Measurements from ENCODE around the gene HNRNPH2. TPM values are rescaled to one million over a fixed set of nuclear protein-coding genes. Genes with fewer than 3 reads are reported as not detected.

The HNRNPH2 gene
- total and polyA plus RNA-seq, 5 donors: 53.3 to 69.4 (median 58.2) TPM

DNA sequence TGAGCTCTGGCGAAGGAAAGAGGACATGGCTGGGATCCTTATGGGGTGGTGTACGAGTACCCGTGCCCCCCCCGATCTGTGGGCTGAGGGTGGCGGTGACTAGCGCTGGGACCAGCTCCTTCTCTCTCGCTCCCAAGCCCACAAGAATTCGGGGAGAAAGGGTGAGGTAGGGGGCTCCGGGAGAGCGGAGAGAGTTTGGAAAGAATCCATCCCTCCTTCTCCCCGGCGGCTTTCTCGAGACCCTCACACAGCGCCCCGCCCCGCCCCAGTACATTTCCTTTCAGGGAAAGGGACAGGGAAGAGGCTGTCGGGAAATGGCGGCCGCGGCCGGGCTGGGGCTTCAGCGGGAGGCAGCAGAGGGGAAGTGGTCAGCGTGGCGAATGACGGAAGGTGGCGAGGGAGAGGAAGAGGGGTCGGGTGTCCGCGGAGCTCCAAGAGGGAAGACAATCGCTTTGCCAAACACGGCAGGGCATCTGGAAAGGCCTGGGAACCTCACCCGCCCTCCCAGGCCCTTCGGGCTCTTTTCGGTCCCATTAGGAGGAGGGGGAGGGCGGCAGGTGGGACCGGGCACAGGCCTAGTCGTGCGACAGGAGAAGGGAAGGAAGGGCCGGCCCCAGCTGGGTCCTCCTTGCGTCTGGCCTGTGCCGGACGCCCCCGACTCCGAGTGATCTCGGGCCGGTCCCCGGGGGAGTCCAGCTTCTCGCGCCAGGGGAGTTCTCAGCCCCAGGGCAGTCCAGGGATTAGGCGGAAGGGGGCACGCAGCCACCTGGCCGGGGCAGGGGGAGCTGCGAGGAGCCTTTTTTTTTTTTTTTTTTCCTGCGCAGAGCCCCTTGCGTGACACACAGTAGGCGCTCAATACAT is 10.2 kb downstream of the HNRNPH2 start:
- WGBS: under 1% methylated on average over 55 of the region's 56 CpGs
- Histone ChIP-seq H3K27me3 (ENCODE audit: control insufficient read depth, insufficient read depth) (no peaks in the 10 kb centered on the region), H3K9me3 (ENCODE audit: control insufficient read depth, low read length) (no peaks in the 10 kb centered on the region), H3K4me1 (ENCODE audit: control insufficient read depth, insufficient read depth, low read length) (no peaks in the 10 kb centered on the region), H3K27ac (ENCODE audit: low read length) (peak overlapping the region; percentile 98), H3K4me3 (ENCODE audit: low read length) (peak overlapping the region; percentile 93)
- DNase-seq (peak; percentile 70 to 90 (median 88)), ATAC-seq (peak; percentile 91 to 92)
- intact Hi-C loops (cut with DNase I): loop anchor here in 1 of 4 donors (10.0 kb wide), 1 partner anchor 387 kb away; no protein-coding TSS in a partner anchor

GRCh38 chrX:101419489-101419888 is 11.5 kb downstream of the HNRNPH2 start:
- H3K27ac ChIP-seq (ENCODE audit: low read length): no peak overlapping the region
- no peaks in the 10 kb centered on the region for H3K4me1 ChIP-seq (ENCODE audit: control insufficient read depth, insufficient read depth, low read length)
- DNase-seq (no peak), ATAC-seq (no peak)
- intact Hi-C loops (cut with DNase I): loop anchor here in 1 of 4 donors (10.0 kb wide), 1 partner anchor 385 kb away; no protein-coding TSS in a partner anchor
- no peak overlapping the region for H3K4me3 ChIP-seq (ENCODE audit: low read length)
- 91% methylated on average over 2 of the region's 2 CpGs for WGBS
- H3K9me3 ChIP-seq (ENCODE audit: control insufficient read depth, low read length): no peaks in the 10 kb centered on the region
- H3K27me3 ChIP-seq (ENCODE audit: control insufficient read depth, insufficient read depth): no peaks in the 10 kb centered on the region

DNA sequence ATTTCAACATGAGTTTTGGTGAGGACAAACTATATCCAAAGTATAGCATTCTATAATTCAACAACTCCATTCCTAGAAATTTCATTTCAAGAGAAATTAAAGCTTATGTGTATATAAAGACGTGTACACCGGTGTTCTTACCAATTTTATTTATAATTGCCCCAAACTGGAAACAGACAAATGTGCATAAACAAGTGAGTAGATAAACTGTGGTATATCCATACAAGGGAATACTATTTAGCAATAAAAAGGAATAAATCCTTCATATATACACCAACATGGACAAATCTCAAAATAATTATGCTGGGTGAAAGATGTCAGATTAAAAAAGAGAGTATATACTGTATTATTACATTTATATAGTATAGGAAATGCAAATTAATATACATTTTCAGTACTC is 19.9 kb downstream of the HNRNPH2 start:
- Histone ChIP-seq H3K4me3 (ENCODE audit: low read length) (no peak overlapping the region), H3K27me3 (ENCODE audit: control insufficient read depth, insufficient read depth) (no peaks in the 10 kb centered on the region), H3K4me1 (ENCODE audit: control insufficient read depth, insufficient read depth, low read length) (no peaks in the 10 kb centered on the region), H3K27ac (ENCODE audit: low read length) (no peak overlapping the region), H3K9me3 (ENCODE audit: control insufficient read depth, low read length) (no peaks in the 10 kb centered on the region)
- DNase-seq (no peak), ATAC-seq (no peak)
- WGBS: 99% methylated on average over 2 of the region's 2 CpGs
- intact Hi-C loops (cut with DNase I): no loop called here

- Histone ChIP-seq H3K4me3 (ENCODE audit: low read length) (no peak overlapping the region), H3K9me3 (ENCODE audit: control insufficient read depth, low read length) (no peaks in the 10 kb centered on the region), H3K4me1 (ENCODE audit: control insufficient read depth, insufficient read depth, low read length) (no peaks in the 10 kb centered on the region), H3K27ac (ENCODE audit: low read length) (no peak overlapping the region), H3K27me3 (ENCODE audit: control insufficient read depth, insufficient read depth) (no peaks in the 10 kb centered on the region)
- no peak for DNase-seq
- 83% methylated on average over 1 of the region's 1 CpG for WGBS
- intact Hi-C loops (cut with DNase I): no loop called here
- ATAC-seq: no peak
Observed at GRCh38 chrX:101429934-101430333, 21.9 kb downstream of the HNRNPH2 start.

DNA sequence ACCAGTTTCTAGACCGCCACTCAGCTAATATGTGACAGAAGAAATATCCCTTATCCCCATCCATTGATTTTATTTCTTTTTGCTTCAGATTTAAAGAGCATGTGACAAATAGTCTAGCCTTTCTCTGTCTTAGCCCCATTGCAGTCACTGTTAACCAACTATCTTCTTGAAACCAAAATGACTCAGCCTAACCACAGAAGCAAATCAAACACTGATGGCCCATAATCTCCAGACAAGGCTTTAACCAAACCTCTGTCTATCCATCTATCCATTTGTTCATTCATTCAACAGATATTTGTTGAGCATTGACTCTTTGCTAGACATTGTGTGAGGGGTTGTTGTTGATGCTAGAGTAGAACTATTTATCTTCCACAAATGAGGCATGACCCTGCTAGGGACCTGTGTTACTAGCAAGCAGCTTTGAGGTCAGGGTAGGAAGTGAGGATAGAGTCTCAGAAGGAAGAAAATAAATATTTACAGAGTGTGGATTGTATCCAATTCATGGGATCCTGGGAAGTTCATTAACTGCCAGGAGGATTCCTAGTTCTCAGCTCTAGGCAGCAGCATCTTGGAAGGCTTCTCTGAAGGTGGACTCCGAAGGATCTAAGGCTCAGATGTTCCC is 22.5 kb downstream of the HNRNPH2 start:
- intact Hi-C loops (cut with DNase I): no loop called here
- H3K4me3 ChIP-seq (ENCODE audit: low read length): no peak overlapping the region
- H3K27ac ChIP-seq (ENCODE audit: low read length): no peak overlapping the region
- H3K27me3 ChIP-seq (ENCODE audit: control insufficient read depth, insufficient read depth): no peaks in the 10 kb centered on the region
- 100% methylated on average over 2 of the region's 2 CpGs for WGBS
- H3K9me3 ChIP-seq (ENCODE audit: control insufficient read depth, low read length): no peaks in the 10 kb centered on the region
- DNase-seq (no peak), ATAC-seq (no peak)
- H3K4me1 ChIP-seq (ENCODE audit: control insufficient read depth, insufficient read depth, low read length): no peaks in the 10 kb centered on the region

GRCh38 chrX:101442085-101442484 is 34.1 kb downstream of the HNRNPH2 start:
- peak overlapping the region; percentile 37 for H3K27ac ChIP-seq (ENCODE audit: low read length)
- no peaks in the 10 kb centered on the region for H3K27me3 ChIP-seq (ENCODE audit: control insufficient read depth, insufficient read depth)
- H3K4me3 ChIP-seq (ENCODE audit: low read length): no peak overlapping the region
- ATAC-seq: peak; percentile 43 to 51
- 52% methylated on average over 2 of the region's 2 CpGs for WGBS
- H3K9me3 ChIP-seq (ENCODE audit: control insufficient read depth, low read length): no peaks in the 10 kb centered on the region
- DNase-seq: no peak
- intact Hi-C loops (cut with DNase I): no loop called here
- H3K4me1 ChIP-seq (ENCODE audit: control insufficient read depth, insufficient read depth, low read length): peaks cover 1% of the 10 kb centered on the region

DNA sequence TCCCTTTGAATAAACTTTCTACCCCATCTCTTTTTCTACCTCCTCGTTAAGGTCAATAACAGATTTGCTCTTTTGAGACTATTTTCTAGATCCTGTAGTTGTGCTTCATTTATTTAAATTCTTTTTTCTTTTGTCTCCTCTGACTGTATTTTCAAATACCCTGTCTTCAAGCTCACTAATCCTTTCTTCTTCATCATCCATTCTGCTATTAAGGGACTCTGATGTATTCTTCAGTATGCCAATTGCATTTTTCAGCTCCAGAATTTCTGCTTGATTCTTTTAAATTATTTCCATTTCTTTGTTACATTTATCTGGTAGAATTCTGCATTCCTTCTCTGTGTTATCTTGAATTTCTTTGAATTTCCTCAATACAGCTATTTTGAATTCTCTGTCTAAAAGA is 41.3 kb downstream of the HNRNPH2 start:
- intact Hi-C loops (cut with DNase I): no loop called here
- no peak overlapping the region for H3K4me3 ChIP-seq (ENCODE audit: low read length)
- ATAC-seq (no peak), DNase-seq (no peak)
- 97% methylated on average over 1 of the region's 1 CpG for WGBS
- no peaks in the 10 kb centered on the region for H3K4me1 ChIP-seq (ENCODE audit: control insufficient read depth, insufficient read depth, low read length)
- no peaks in the 10 kb centered on the region for H3K27me3 ChIP-seq (ENCODE audit: control insufficient read depth, insufficient read depth)
- no peaks in the 10 kb centered on the region for H3K9me3 ChIP-seq (ENCODE audit: control insufficient read depth, low read length)
- no peak overlapping the region for H3K27ac ChIP-seq (ENCODE audit: low read length)

GRCh38 chrX:101450085-101450484 is 42.1 kb downstream of the HNRNPH2 start:
- no peak for ATAC-seq
- Histone ChIP-seq H3K4me1 (ENCODE audit: control insufficient read depth, insufficient read depth, low read length) (no peaks in the 10 kb centered on the region), H3K27me3 (ENCODE audit: control insufficient read depth, insufficient read depth) (no peaks in the 10 kb centered on the region), H3K9me3 (ENCODE audit: control insufficient read depth, low read length) (no peaks in the 10 kb centered on the region), H3K27ac (ENCODE audit: low read length) (no peak overlapping the region), H3K4me3 (ENCODE audit: low read length) (no peak overlapping the region)
- intact Hi-C loops (cut with DNase I): no loop called here
- no peak for DNase-seq
- 92% methylated on average over 2 of the region's 2 CpGs for WGBS

DNA sequence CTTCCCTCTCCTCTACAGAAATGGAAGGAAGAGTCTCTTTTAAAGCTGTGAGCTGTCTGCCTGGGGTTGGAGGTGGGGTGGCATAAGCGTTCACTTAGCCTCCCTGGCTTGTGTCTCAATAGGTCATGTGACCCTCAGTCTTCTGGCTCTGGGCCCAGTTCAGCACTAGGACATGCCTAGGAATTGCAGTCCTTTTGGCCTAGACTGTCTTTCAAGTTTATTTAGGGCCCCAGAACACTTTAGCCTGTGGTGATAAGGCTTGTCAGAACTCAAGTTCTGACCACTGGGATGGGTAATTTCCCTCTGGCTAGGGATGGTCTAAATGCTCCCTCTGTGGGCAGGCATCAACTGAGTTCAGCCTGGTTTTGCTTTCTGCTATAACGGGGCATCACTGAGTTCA is 42.9 kb downstream of the HNRNPH2 start:
- Histone ChIP-seq H3K27ac (ENCODE audit: low read length) (no peak overlapping the region), H3K4me1 (ENCODE audit: control insufficient read depth, insufficient read depth, low read length) (no peaks in the 10 kb centered on the region), H3K4me3 (ENCODE audit: low read length) (no peak overlapping the region), H3K27me3 (ENCODE audit: control insufficient read depth, insufficient read depth) (no peaks in the 10 kb centered on the region), H3K9me3 (ENCODE audit: control insufficient read depth, low read length) (no peaks in the 10 kb centered on the region)
- intact Hi-C loops (cut with DNase I): no loop called here
- ATAC-seq (peak in 1 of 2 donors; percentile 86), DNase-seq (peak in 2 of 3 donors; percentile 72 to 81)
- WGBS: 54% methylated on average over 2 of the region's 2 CpGs

- WGBS: 82% methylated on average over 3 of the region's 3 CpGs
- ATAC-seq: no peak
- no peaks in the 10 kb centered on the region for H3K27me3 ChIP-seq (ENCODE audit: control insufficient read depth, insufficient read depth)
- intact Hi-C loops (cut with DNase I): no loop called here
- no peak overlapping the region for H3K27ac ChIP-seq (ENCODE audit: low read length)
- no peaks in the 10 kb centered on the region for H3K4me1 ChIP-seq (ENCODE audit: control insufficient read depth, insufficient read depth, low read length)
- no peaks in the 10 kb centered on the region for H3K9me3 ChIP-seq (ENCODE audit: control insufficient read depth, low read length)
- no peak for DNase-seq
- no peak overlapping the region for H3K4me3 ChIP-seq (ENCODE audit: low read length)
Observed at GRCh38 chrX:101452056-101452455, 44.0 kb downstream of the HNRNPH2 start.

DNA sequence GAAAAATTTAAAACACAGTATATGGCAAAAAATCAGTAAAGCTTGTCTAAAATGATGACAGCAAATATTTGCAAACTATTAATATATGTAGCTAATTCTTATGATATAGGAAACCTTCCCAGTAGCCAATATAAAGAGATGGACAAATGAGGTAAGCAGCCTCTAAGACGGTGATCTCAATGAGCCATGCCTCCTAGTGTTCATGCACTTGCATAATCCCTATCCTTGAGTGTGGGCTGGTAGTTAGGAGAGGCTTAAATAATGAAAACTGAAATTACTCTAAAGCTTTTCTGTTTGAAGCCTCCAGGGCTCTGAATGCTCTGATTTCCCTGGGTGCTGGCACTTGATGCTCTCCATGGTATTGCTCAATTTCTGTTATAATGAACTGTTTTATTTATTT is 52.6 kb downstream of the HNRNPH2 start:
- DNase-seq (no peak), ATAC-seq (no peak)
- H3K4me3 ChIP-seq (ENCODE audit: low read length): no peak overlapping the region
- WGBS: 85% methylated on average over 1 of the region's 1 CpG
- no peaks in the 10 kb centered on the region for H3K9me3 ChIP-seq (ENCODE audit: control insufficient read depth, low read length)
- intact Hi-C loops (cut with DNase I): no loop called here
- H3K27ac ChIP-seq (ENCODE audit: low read length): no peak overlapping the region
- H3K27me3 ChIP-seq (ENCODE audit: control insufficient read depth, insufficient read depth): no peaks in the 10 kb centered on the region
- H3K4me1 ChIP-seq (ENCODE audit: control insufficient read depth, insufficient read depth, low read length): no peaks in the 10 kb centered on the region
